K562 (cell line): ENCODE data around the gene CD96.

ENCODE experiments used
- ARNT ChIP-seq, 2 experiments: fragments of 450-650 bp; IDR thresholded peaks; 2 replicates each; pipeline ENCODE4 v1.6.1; 2016; ENCODE audit warnings: mild to moderate bottlenecking in 1 of 2
- POLR2AphosphoS5 ChIP-seq: IDR thresholded peaks from 2 replicates; pipeline ENCODE4 v1.6.1; 2011; ENCODE audit warnings: mild to moderate bottlenecking, low read depth, low read length, moderate library complexity; ENCODE audit not compliant: control insufficient read depth, insufficient read depth
- TF ChIP-seq, protein P1 (sequence below), 3 experiments: IDR thresholded peaks in 2 of 3; conservative IDR thresholded peaks in 1 of 3; 2 replicates each; pipeline ENCODE4 v1.5.1; 2011 to 2012; ENCODE audit warnings: low read length in 3 of 3, mild to moderate bottlenecking in 3 of 3, control low read depth in 2 of 3, improper control_type of control experiment in 1 of 3, inconsistent platforms in 1 of 3, low read depth in 1 of 3, mixed read lengths in 1 of 3, moderate library complexity in 1 of 3; ENCODE audit not compliant: insufficient read depth in 2 of 3

DNA sequence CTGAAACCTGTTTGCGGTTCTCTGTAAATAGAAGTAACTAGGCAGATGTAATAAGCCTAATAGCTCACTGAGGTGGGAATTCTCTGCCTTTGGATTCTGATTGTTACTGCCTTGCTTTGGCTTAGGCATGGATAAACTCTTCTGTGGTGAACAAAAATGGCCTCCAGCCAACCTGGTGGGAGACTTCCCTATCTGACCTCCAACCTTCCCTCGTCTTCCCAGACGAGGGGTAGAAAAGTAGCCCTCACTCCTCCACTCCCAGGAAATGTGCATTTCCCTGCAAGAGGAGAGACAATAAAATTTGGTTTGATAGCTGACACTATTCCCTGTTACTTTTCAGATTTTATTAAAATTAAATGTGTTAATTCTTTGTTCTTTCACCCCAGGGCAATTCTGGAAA, 606 bp upstream of the CD96 start:
- TF ChIP-seq, protein P1, sequence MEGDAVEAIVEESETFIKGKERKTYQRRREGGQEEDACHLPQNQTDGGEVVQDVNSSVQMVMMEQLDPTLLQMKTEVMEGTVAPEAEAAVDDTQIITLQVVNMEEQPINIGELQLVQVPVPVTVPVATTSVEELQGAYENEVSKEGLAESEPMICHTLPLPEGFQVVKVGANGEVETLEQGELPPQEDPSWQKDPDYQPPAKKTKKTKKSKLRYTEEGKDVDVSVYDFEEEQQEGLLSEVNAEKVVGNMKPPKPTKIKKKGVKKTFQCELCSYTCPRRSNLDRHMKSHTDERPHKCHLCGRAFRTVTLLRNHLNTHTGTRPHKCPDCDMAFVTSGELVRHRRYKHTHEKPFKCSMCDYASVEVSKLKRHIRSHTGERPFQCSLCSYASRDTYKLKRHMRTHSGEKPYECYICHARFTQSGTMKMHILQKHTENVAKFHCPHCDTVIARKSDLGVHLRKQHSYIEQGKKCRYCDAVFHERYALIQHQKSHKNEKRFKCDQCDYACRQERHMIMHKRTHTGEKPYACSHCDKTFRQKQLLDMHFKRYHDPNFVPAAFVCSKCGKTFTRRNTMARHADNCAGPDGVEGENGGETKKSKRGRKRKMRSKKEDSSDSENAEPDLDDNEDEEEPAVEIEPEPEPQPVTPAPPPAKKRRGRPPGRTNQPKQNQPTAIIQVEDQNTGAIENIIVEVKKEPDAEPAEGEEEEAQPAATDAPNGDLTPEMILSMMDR (IDR thresholded peaks at IDR 0.05 in 2 of 3, conservative IDR thresholded peaks at IDR 0.05 in 1 of 3; ENCODE audit: insufficient read depth in 2 of 3, low read depth in 1 of 3, low read length in 3 of 3) = no peak
- TF ChIP-seq POLR2AphosphoS5 (no peak), ARNT (IDR thresholded peaks at IDR 0.05) (no peak)
